NCI-H1436 treated with DMSO at 0.1 percent for 48 hours (cell line): ENCODE data around the gene PTPRT.
"Not testable (repeated sequence)": the region's sequence is repeated elsewhere in the genome, so short reads cannot be mapped to it uniquely, and the experiment has no call there.

Source experiments
- DNase-seq: peaks from one replicate; lab custom pipeline; 2025; lab: John Stamatoyannopoulos, UW

The PTPRT gene

GRCh38 chr20:43187476-43188233 is 2.1 kb downstream of the PTPRT start:
- no peak for DNase-seq

DNA sequence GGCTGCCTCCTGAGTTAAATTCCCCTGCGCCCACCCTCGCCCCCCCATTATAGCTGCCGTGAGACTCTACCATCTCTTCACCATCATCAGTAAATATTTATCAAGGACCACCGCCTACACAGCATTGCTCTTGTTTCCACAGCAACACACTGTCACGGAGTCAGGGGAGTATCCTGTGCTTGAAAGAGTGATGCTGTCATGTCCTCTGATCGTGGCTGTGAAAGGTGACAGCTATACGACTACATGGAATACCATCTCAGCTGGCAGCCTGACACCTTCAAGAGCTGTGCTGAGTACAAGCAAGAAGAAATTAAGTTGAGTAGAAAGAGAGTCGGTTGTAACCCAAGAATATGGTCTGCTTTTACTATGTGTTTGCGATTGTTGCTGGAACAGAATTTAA is 3.4 kb downstream of the PTPRT start:
- DNase-seq, result no peak

DNA sequence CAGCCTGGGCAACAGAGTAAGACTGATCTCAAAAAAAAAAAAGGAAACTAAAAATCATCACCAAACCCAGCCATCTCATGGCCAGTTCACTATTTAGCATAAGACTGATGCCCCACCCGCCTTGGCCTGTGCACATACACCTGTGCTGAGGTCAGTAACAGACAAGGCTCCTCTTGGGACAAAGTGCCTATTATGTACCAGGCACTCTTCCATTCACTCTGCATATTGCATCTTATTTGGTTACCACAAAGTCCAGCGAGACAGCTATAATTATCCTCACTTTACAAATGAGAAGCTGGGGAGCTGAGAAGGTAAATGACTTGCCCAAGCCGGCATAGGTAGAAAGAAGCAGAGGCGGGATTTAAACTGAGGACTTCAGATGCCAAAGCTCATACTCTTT is 3.8 kb downstream of the PTPRT start:
- no peak for DNase-seq

DNA sequence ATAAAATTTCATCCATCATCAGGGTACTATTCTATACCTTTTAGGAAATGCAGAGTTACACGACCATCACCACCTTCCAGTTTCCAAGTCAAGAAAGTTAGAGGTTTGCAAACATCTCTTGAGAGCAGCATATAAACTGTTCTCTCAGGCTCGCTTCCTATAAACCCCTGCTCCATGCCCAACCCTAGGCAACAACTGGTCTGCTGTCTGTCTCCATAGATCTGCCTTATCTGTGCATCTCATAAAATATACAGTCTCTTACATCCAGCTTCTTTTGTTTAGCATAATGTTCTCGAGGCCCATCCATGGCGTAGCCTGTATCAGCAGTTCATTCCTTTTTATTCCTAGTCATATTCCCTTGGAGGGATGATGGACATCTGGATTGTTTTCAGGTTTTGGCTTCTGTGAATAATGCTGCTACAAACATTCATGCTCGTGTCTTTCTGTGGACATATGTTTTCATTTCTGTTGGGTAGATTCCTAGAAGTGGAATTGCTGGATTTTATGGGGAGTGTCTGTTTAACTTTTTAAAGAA is 6.1 kb downstream of the PTPRT start:
- no peak for DNase-seq

DNA sequence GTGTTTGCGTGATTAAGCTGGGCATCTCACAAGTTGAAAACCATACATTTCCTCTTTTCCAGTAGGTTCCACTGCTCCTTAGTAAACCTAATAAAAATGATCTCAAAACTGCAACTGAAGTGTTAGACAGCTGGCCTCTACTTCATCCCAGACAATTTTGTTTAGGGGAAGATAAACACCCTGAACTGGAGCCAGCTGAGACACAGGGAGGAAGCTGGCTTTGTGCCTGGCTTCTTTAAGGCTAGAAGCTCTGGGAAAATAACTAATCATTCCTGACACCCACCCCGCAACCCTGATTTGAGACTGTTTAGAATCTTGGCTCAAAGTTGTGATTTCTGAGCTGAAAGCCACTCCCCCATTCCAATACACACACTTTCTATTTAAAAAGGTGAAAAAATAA is 11.6 kb downstream of the PTPRT start:
- no peak for DNase-seq

DNA sequence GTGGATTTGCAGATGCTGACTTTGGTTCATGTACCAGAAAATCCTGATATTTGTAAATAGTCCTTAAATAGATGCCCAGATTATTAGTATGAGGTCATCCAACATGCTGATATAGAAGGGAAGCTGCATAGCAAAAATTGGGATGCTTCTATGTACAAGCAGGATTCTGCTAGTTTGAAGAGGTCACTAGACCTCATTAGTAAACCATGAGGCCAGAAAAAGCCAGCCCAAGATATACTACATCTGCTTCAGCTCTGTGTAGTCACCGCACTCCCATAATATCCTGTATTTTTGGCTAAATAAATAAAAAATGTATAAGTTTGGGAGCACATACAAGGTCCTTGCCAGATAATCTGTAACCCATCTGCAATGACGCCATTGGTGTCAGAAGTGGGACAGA is 13.0 kb downstream of the PTPRT start:
- DNase-seq, result no peak

DNA sequence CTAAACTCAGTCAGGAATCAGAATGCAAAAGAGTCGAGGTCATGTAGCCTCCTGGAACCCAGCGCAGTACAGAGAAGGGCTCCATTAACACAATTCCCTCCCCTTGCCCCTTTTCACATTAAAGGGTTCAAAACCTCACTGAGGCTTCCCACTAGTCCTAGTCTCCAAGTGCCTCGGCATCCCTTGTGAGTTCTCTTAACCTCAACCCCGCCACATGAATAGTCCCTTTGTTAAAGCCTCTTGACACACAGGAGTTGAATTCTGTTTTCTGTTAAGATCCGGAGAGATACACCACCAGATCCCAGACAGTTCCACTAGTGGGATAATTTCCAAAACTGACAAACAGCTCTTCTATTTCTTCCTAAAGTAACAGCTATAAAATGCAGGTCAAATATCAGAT is 17.8 kb downstream of the PTPRT start:
- DNase-seq, result no peak

DNA sequence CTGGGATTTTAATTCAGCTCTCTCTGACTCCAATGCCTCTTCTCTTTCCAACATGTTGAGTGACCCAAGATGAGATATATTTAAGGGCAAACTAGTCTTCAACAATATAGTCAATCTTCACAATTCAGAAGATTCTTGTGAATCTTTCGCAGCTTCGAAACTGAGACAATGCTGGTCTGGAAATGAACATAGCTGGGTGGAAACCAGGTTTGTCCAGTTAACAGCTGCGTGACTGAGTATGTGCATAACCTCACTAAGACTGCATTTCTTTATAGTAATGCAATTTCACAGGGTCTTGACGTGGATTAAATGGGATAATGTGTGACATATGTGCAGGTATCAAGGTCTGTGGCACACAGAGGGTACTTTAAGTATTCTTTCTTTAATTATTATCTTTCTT is 18.9 kb downstream of the PTPRT start:
- DNase-seq, result no peak

DNA sequence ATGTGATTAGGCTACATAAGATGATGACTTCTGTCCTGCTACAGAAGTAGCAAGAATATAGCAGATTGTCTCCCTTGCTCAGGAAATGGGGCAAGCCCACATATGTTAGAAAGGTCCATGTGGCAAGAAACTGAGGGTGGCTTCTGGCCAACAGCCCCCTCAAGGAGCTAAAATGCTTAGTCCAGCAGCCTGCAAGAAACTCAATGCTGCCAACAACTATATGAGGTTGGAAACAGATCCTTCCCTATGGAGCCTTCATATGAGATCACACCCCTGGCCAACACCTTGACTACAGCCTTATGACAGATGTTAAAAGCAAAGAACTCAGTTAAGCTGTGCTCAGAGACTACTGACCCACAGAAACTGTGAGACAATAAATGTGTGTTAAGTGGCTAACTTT is 22.1 kb downstream of the PTPRT start:
- DNase-seq, result no peak

DNA sequence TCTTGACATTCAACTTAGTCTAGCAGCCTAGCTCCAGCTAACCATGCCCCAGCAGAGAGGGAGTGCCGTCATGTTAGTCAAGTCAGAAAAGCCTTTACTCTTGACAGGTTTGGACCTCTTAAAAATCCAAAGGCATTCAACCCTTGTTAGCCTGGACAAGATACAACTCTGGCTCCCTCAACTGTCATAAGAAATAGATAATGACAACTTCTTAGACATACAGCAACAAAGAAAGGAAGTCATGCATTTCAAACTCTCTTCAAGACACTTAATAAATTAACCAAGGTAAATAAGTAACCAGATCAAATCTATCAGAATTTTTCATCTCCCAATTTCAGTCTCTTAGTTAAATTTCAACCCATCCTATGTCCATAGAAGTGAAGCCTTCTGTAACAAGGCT is 22.7 kb downstream of the PTPRT start:
- no peak for DNase-seq

- DNase-seq, result no peak
Measured at GRCh38 chr20:43165611-43166010, 24.1 kb downstream of the PTPRT start.

GRCh38 chr20:43164736-43165135 is 25.0 kb downstream of the PTPRT start:
- not testable (repeated sequence) for DNase-seq

DNA sequence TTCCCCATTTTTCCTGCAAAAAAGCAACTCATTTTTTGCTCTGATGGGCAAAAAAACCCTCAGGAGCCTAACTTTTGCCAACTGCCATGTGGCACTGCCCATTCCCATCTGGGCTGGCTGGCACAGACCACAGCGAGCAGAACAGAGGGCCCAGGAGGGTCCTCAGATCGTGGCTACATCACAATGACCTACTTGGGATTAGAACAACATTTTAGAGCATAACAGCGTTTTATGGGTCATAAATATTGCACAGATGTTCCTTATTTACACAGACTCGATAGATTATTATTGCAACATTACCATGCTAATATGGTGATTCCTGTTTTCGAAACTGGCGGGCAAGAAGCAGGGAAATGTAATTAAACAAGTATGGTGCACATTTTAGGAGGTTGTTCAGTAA is 28.0 kb downstream of the PTPRT start:
- no peak for DNase-seq

GRCh38 chr20:43160941-43161340 is 28.8 kb downstream of the PTPRT start:
- no peak for DNase-seq

GRCh38 chr20:43159994-43160393 is 29.7 kb downstream of the PTPRT start:
- DNase-seq, result no peak

DNA sequence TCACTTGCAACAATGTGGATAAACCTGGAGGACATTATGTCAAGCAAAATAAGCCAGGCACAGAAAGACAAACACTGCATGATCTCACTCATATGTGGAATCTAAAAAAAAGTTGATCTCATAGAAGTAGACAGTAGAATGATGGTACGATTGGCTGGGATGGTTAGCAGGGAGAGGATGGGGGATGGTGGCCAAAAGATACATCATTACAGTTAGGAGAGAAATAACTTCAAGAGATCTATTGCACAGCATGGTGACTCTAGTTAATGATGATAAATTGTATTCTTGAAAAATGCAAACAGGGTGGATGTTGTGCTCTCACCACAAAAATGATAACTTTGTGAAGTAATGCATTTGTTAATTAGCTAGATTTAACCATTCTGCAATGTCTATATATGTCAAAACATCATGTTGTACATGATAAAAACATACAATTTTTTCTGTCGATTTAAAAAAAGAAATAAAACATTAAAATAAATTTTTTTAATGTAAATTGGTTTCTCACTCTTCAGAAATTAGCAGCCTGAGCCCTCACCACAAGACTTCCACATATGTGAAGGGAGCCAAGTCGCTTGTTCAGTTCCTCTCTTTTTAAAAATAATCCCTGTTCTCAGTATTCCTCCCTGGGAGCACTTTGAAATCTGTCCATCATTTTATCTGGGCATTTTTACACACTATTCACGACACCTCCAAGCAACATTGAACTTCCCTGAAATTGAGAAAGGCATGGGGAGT is 34.2 kb downstream of the PTPRT start:
- DNase-seq, result no peak

- no peak for DNase-seq
Measured at GRCh38 chr20:43151901-43152300, 37.8 kb downstream of the PTPRT start.

GRCh38 chr20:43151256-43151655 is 38.5 kb downstream of the PTPRT start:
- DNase-seq, result no peak

DNA sequence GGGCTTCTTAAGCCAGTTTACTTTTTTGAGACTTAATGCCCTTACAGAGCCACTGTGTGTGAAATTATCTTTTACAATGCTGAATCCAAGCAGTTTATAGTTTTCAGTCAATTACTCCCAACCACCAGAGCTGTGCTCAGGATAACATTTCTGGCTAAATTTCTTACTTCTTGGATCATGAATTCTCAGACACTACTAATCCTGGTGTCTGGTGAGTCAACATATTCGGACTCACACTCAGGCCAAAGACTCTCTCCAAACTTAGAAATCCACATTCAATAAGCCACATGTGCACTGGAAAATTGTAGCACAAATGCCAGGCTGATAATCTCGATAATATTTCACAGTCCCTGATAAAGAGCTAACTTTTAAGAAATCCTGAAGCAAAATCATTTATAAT is 49.0 kb downstream of the PTPRT start:
- DNase-seq, result no peak

DNA sequence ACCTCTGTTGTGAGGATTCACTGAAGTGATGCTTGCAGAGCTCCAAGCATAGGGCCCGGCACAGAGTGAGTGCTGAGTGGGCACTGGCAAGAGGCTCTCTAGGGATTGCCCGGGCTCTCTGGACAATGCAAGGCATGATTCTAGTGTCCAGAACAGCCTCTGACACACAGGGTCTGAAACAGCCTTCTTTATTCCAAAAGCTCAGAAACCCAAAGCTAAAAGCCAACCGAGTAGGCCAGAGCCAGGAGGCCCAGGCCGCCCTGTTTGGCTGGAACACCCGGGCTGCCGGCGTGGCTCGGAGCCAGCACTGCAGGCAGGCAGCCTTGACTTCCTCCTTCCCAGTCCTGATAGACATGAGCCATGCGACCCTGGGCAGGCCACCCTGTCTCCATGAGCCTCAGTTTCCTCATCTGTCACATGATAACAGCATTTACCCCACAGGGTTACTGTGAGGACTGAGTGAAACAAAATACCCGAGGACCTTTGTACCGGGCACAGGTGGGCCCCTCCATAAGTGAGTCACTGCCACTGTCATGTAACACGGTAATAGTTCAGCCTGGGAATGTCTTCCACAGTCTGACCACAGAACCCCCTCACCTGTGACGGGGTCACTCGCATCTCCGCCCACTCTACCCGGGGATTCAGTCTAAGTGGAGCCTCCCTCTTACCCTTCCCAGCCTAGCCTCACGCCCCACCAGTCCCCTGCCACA is 51.5 kb downstream of the PTPRT start:
- no peak for DNase-seq

- no peak for DNase-seq
Measured at GRCh38 chr20:43137160-43137559, 52.5 kb downstream of the PTPRT start.

DNA sequence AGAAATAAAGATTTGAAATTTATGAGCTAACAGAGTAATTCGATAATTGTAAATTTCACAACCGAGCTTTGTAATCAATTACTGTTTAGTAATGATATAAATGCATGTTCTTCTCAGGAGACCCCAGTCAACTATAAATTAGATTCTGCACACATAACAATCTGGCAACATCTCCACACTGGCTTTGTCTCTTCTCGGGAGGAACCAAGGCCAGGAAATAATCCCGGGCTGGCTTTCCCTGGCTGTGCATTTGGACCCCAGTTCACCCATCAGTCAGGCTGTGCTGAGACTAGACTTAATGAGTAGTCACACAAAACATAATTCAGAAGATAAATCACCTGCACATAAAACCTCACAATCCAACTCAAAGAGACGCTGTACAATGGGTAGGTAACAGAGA is 65.5 kb downstream of the PTPRT start:
- DNase-seq, result no peak

GRCh38 chr20:43123180-43123579 is 66.5 kb downstream of the PTPRT start:
- no peak for DNase-seq
